ENCODE data around the gene TPP2. TPM values are rescaled to one million over a fixed set of nuclear protein-coding genes. Genes with fewer than 3 reads are reported as not detected.

TPP2 gene
- total and polyA plus RNA-seq, 4 donors = 14.0 to 55.6 (median 22.4) TPM

DNA sequence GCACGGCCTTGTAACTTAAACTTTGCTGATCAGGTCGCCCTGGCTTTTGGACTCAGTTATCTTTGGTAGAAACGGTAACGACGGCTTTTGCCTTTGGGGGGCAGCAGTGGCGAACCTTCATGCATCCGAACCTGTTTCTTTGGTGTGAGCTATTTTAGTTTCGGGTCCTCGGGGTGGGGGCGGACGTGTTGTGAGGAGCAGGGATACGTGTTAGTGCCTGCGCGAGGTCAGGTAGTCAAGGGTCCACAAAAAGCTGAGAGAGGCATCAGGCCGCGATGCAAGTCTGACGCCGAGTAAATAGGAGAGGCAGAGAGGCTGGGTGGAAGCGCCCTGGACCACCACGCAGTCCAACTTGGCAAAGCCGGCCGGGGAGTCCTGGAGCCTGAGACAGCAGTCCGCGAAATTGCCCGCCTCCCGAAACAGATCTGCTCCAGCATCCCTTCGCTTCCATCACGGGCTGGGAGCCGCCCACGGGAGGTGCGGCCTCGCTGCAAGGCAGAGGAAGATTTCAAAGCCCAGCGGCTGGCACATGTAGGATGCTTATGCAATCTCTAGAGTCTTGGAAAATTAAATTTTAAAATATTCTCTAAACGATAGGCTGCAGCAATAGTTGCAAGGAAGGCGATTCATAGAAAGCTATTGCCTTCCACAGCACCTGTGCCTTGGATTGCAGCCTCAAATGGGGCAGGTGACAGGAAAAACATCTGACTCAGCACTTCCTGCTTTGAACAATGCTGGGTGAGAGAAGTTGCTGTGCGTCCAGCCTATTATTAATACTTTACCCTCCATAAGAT, 4.6 kb upstream of the TPP2 start:
- DNase-seq (ENCODE audit: low spot score) = peak; percentile 72
- Histone ChIP-seq H3K36me3 (ENCODE audit: control insufficient read depth in 4 of 4, insufficient read depth in 3 of 4, low read depth in 1 of 4, low read length in 3 of 4) (no peaks in the 10 kb centered on the region), H3K27ac (ENCODE audit: low read depth in 1 of 2, low read length in 2 of 2) (peak overlapping the region; percentile 19 to 34), H3K9ac (ENCODE audit: low read depth in 1 of 2, low read length in 2 of 2) (no peak overlapping the region), H3K4me1 (ENCODE audit: control insufficient read depth in 4 of 4, insufficient read depth in 4 of 4, low read length in 3 of 4) (peaks cover 0 to 19% (median 14%) of the 10 kb centered on the region in 4 donors), H3K4me3 (ENCODE audit: low read depth in 1 of 3, low read length in 3 of 3) (peak overlapping the region; percentile 38 to 61 (median 60)), H3K27me3 (ENCODE audit: control insufficient read depth in 4 of 4, insufficient read depth in 4 of 4, low read length in 3 of 4) (no peaks in the 10 kb centered on the region), H3K9me3 (ENCODE audit: control insufficient read depth in 4 of 4, low read length in 3 of 4) (no peaks in the 10 kb centered on the region)
- no peak for TF ChIP-seq ZBTB33 (IDR thresholded peaks at IDR 0.05)
- TF ChIP-seq RXRA (IDR thresholded peaks at IDR 0.05) = peak in 1 of 2 donors; percentile 19
- peak; percentile 49 for TF ChIP-seq CTCF (IDR thresholded peaks at IDR 0.05; ENCODE audit: low read depth, low read length, missing input control)
- TF ChIP-seq, protein P1, sequence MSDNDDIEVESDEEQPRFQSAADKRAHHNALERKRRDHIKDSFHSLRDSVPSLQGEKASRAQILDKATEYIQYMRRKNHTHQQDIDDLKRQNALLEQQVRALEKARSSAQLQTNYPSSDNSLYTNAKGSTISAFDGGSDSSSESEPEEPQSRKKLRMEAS (IDR thresholded peaks at IDR 0.05) = peak; percentile 39
- TF ChIP-seq NR2F2 (IDR thresholded peaks at IDR 0.05) = no peak
- no peak for TF ChIP-seq FOXA2 (IDR thresholded peaks at IDR 0.05)
- peak; percentile 48 to 62 for TF ChIP-seq HNF4A (conservative IDR thresholded peaks at IDR 0.05)
- TF ChIP-seq FOXA1 (IDR thresholded peaks at IDR 0.05) = peak; percentile 23
- no peak for TF ChIP-seq TAF1 (conservative IDR thresholded peaks at IDR 0.05)
- TF ChIP-seq SP1 (IDR thresholded peaks at IDR 0.05) = no peak
- no peak for TF ChIP-seq GABPA (IDR thresholded peaks at IDR 0.05 in 1 of 2, conservative IDR thresholded peaks at IDR 0.05 in 1 of 2)
- TF ChIP-seq ATF3 (IDR thresholded peaks at IDR 0.05) = peak; percentile 60
- TF ChIP-seq RAD21 (IDR thresholded peaks at IDR 0.05) = peak; percentile 77 to 84
- TF ChIP-seq EGR1 (IDR thresholded peaks at IDR 0.05; ENCODE audit: low read depth in 2 of 2) = peak; percentile 37 to 59
- TF ChIP-seq REST (IDR thresholded peaks at IDR 0.05) = no peak
- no peak for TF ChIP-seq JUND (IDR thresholded peaks at IDR 0.05)
- peak; percentile 43 for TF ChIP-seq YY1 (IDR thresholded peaks at IDR 0.05)
- no peak for TF ChIP-seq HNF4G (IDR thresholded peaks at IDR 0.05)
- under 1% methylated on average over 36 of the region's 36 CpGs for WGBS

Measured in liver (tissue), 9 donors.